Lung (tissue), 12 donors: Measurements from ENCODE around the gene FAM9C. TPM values are rescaled to one million over a fixed set of nuclear protein-coding genes. Genes with fewer than 3 reads are reported as not detected.

ENCODE experiments used
- ATAC-seq: fragments of 200-7000 bp; cut with Tn5 transposase; one replicate; pipeline ENCODE4 v1.9.1; 2020; ENCODE audit warnings: moderate number of reproducible peaks; ENCODE audit not compliant: insufficient read depth, low FRiP score
- DNase-seq, 3 donors: peaks; one replicate each; pipeline ENCODE4 v3.0.0-alpha.2; 2013 to 2017
- H3K27ac ChIP-seq, 2 donors: one replicate each; pipeline ENCODE4 v1.5.1; 2013; ENCODE audit warnings: mild to moderate bottlenecking in 2 of 2, moderate library complexity in 2 of 2, control low read depth in 1 of 2, inconsistent platforms in 1 of 2, low read depth in 1 of 2, low read length in 1 of 2
- H3K27me3 ChIP-seq, 3 donors: one replicate each; pipeline ENCODE4 v1.5.1; 2013; ENCODE audit warnings: low read length in 2 of 3; ENCODE audit not compliant: control insufficient read depth in 3 of 3, insufficient read depth in 3 of 3
- H3K36me3 ChIP-seq, 4 donors: one replicate each; pipeline ENCODE4 v1.5.1; 2013; ENCODE audit warnings: low read length in 4 of 4, mild to moderate bottlenecking in 1 of 4, moderate library complexity in 1 of 4; ENCODE audit not compliant: control insufficient read depth in 4 of 4, insufficient read depth in 4 of 4
- H3K4me1 ChIP-seq, 5 donors: one replicate each; pipeline ENCODE4 v1.5.1; 2013; ENCODE audit warnings: low read length in 5 of 5, mild to moderate bottlenecking in 2 of 5, moderate library complexity in 1 of 5; ENCODE audit not compliant: control insufficient read depth in 5 of 5, insufficient read depth in 5 of 5
- H3K4me3 ChIP-seq: one replicate; pipeline ENCODE4 v1.5.1; 2013; ENCODE audit warnings: mild to moderate bottlenecking, control low read depth, moderate library complexity
- H3K9ac ChIP-seq, 2 donors: one replicate each; pipeline ENCODE4 v1.5.1; 2013; ENCODE audit warnings: low read length in 2 of 2, control low read depth in 1 of 2; ENCODE audit not compliant: insufficient read depth in 1 of 2
- H3K9me3 ChIP-seq, 4 donors: one replicate each; pipeline ENCODE4 v1.5.1; 2013; ENCODE audit warnings: low read length in 3 of 4, mild to moderate bottlenecking in 1 of 4, moderate library complexity in 1 of 4; ENCODE audit not compliant: control insufficient read depth in 4 of 4, insufficient read depth in 3 of 4
- WGBS, 2 donors: extraction: QIAGEN DNeasy Blood & Tissue Kit; methylation state at CpG; one replicate each; pipeline ENCODE4 v1.1.7; 2013; 5-methylcytosine and 5-hydroxymethylcytosine counted together
- polyA plus RNA-seq, 2 donors: library from polyadenylated mRNA; stranded (reverse); fragments of 200-250 nt; gene quantifications; one replicate each; pipeline ENCODE4 v1.2.1, GENCODE V29; 2013
- total RNA-seq, 2 donors: library from RNA; depleted of rRNA in 1 of 2; stranded (reverse); fragments of >200 nt in 1 of 2; gene quantifications; one replicate each; pipeline ENCODE4 v1.2.1, GENCODE V29; 2014 to 2021
- TF ChIP-seq, protein P1 (sequence below): IDR thresholded peaks from 2 replicates; pipeline ENCODE4 v1.5.1; 2012; ENCODE audit warnings: mild to moderate bottlenecking; ENCODE audit errors: control extremely low read depth, extremely low read depth
- donor health status: control.
- donor health status: control.
- donor health status: Bipolar disorder and iron deficiency.
- donor health status: healthy.
- donor health status: DM: yes; HTN: yes; CAD: no.

FAM9C gene
- total and polyA plus RNA-seq, 4 donors: 0.01 to 0.28 (median 0.09) TPM; not detected in 1

DNA sequence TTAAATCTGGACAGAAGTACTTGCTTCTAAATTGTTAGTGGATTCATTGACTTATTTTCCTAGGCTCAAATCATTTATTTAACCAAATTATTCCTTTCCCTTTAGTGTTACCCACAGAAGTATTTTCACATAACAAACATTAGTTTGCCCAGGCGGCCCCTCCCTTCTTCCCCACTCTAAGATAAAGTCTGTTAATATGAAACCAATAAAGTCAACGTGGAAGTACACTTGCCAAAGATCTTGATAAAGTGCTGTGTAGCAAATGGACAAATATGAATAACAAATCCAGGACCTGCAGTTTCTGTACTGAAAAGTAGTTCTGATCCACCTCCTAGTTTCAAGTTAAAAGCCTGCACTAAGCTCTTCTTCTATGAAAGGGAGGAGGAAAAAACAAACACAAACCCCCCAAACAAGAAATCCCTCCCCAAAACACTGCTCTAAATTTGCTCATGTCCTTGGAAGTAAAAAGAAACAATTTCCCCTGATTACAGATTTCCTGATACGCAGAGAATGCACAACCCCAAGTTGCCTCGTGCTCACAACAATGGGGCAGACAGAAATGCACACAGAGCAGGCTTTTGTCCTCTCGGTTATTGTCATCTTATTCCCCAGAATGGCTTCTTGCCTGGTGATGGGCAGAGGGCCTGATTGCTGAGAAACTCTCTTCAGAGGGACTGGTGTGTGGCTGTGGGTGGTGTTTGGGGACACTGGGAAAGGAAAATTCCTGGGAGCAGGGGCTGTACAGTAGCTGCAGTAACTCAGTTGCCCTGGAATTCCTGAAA lies 46.3 kb downstream of the FAM9C start:
- peaks cover 0 to 12% (median 11%) of the 10 kb centered on the region in 3 donors for H3K27me3 ChIP-seq
- 26 to 50% methylated on average over 5 of the region's 5 CpGs for WGBS, 2 donors
- H3K27ac ChIP-seq: peak overlapping the region in 1 of 2 donors; percentile 87
- DNase-seq: peak in 2 of 3 donors; percentile 51 to 65
- no peak overlapping the region for H3K4me3 ChIP-seq
- no peak for ATAC-seq
- H3K9me3 ChIP-seq: no peaks in the 10 kb centered on the region
- H3K4me1 ChIP-seq: peaks cover 0 to 32% (median 3%) of the 10 kb centered on the region in 5 donors
- H3K9ac ChIP-seq: no peak overlapping the region
- TF ChIP-seq, protein P1, sequence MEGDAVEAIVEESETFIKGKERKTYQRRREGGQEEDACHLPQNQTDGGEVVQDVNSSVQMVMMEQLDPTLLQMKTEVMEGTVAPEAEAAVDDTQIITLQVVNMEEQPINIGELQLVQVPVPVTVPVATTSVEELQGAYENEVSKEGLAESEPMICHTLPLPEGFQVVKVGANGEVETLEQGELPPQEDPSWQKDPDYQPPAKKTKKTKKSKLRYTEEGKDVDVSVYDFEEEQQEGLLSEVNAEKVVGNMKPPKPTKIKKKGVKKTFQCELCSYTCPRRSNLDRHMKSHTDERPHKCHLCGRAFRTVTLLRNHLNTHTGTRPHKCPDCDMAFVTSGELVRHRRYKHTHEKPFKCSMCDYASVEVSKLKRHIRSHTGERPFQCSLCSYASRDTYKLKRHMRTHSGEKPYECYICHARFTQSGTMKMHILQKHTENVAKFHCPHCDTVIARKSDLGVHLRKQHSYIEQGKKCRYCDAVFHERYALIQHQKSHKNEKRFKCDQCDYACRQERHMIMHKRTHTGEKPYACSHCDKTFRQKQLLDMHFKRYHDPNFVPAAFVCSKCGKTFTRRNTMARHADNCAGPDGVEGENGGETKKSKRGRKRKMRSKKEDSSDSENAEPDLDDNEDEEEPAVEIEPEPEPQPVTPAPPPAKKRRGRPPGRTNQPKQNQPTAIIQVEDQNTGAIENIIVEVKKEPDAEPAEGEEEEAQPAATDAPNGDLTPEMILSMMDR: no peak
- H3K36me3 ChIP-seq: no peaks in the 10 kb centered on the region

DNA sequence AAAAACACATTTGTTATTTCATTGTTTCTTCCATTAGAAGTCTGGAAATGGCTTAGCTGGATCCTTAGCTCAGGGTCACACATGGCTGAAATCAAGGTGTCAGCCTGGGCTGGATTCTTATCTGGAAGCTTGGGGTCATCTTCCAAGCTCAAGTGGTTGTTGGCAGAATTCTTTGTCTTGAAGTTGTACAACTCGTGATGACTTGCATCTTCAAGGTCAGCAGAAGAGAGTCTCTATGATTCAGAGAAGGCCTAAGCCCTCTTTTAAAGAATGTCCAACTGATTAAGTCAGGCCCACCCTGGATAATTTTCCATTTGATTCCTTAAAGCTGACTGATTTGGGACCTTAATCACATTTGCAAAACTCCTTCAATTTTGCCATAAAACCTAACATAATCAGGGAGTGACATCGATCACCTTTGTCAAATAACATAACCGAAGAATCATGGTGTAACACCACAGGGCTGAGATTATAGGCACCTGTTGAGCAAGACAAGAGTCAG lies 47.4 kb downstream of the FAM9C start:
- TF ChIP-seq, protein P1: no peak
- H3K27ac ChIP-seq: no peak overlapping the region
- peaks cover 0 to 9% (median 7%) of the 10 kb centered on the region in 3 donors for H3K27me3 ChIP-seq
- peaks cover 0 to 37% (median 3%) of the 10 kb centered on the region in 5 donors for H3K4me1 ChIP-seq
- H3K4me3 ChIP-seq: no peak overlapping the region
- no peak overlapping the region for H3K9ac ChIP-seq
- no peak for ATAC-seq
- no peaks in the 10 kb centered on the region for H3K36me3 ChIP-seq
- 65 to 77% methylated on average over 3 of the region's 3 CpGs for WGBS, 2 donors
- DNase-seq: no peak
- H3K9me3 ChIP-seq: no peaks in the 10 kb centered on the region

DNA sequence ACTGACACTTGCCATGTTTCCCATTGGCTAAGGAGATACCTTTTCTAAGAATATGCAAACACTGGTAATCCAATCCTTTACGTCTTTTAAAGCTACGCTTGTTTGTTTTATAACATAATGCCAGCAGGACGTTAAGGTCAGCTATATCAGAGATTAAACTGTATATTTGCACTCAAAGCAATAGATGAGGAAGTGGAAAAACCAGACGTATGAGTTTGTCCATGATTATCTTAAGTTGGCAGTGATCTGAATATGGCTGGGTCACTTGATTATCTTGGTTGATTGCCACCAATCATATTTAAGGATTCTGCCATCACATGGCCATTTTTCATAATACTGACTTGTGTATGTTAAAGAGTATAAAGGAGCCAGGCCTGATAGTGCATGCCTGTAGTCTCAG lies 50.1 kb downstream of the FAM9C start:
- 46 to 70% methylated on average over 4 of the region's 4 CpGs for WGBS, 2 donors
- peaks cover 0 to 12% (median 5%) of the 10 kb centered on the region in 3 donors for H3K27me3 ChIP-seq
- TF ChIP-seq, protein P1: no peak
- ATAC-seq (no peak), DNase-seq (peak in 2 of 3 donors; percentile 44 to 55)
- H3K36me3 ChIP-seq: no peaks in the 10 kb centered on the region
- no peaks in the 10 kb centered on the region for H3K9me3 ChIP-seq
- H3K4me3 ChIP-seq: no peak overlapping the region
- H3K9ac ChIP-seq: no peak overlapping the region
- H3K27ac ChIP-seq: no peak overlapping the region
- peaks cover 0 to 24% (median 4%) of the 10 kb centered on the region in 5 donors for H3K4me1 ChIP-seq
